GM12865 (cell line): ENCODE data around the gene PPP2R5D.
"Not testable (repeated sequence)": the region's sequence is repeated elsewhere in the genome, so short reads cannot be mapped to it uniquely, and the experiment has no call there.

Source experiments
- DNase-seq: peaks from one replicate; pipeline ENCODE4 v3.0.0; 2010; ENCODE audit warnings: low read depth
- H3K4me3 ChIP-seq: 2 replicates; pipeline ENCODE4 v1.5.1; 2011; ENCODE audit warnings: mild to moderate bottlenecking, low read depth, low read length, control low read depth
- CTCF ChIP-seq: IDR thresholded peaks from 2 replicates; pipeline ENCODE4 v1.5.1; 2011; ENCODE audit warnings: low read length, control low read depth, low read depth, inconsistent platforms; ENCODE audit not compliant: insufficient read depth; ENCODE audit errors: missing control alignments

PPP2R5D gene

GRCh38 chr6:42989923-42990322 lies 5.6 kb downstream of the PPP2R5D start:
- H3K4me3 ChIP-seq: no peak overlapping the region
- no peak for TF ChIP-seq CTCF
- DNase-seq: no peak

- TF ChIP-seq CTCF: no peak
- no peak for DNase-seq
- H3K4me3 ChIP-seq: no peak overlapping the region
Measured at GRCh38 chr6:42993445-42993844, 9.1 kb downstream of the PPP2R5D start.

GRCh38 chr6:42996513-42996912 lies 12.1 kb downstream of the PPP2R5D start:
- H3K4me3 ChIP-seq: no peak overlapping the region
- TF ChIP-seq CTCF: no peak
- no peak for DNase-seq

GRCh38 chr6:42998205-42998604 lies 13.8 kb downstream of the PPP2R5D start:
- not testable (repeated sequence) for H3K4me3 ChIP-seq, DNase-seq

- TF ChIP-seq CTCF: no peak
- no peak overlapping the region for H3K4me3 ChIP-seq
- DNase-seq: no peak
Measured at GRCh38 chr6:43001843-43002242, 17.5 kb downstream of the PPP2R5D start.

GRCh38 chr6:43005844-43006243 lies 21.5 kb downstream of the PPP2R5D start:
- DNase-seq: no peak
- no peak for TF ChIP-seq CTCF
- no peak overlapping the region for H3K4me3 ChIP-seq

GRCh38 chr6:43006251-43006650 lies 21.9 kb downstream of the PPP2R5D start:
- H3K4me3 ChIP-seq: no peak overlapping the region
- TF ChIP-seq CTCF: no peak
- DNase-seq: no peak
